Glutamatergic neuron (in vitro differentiated cells): ENCODE results near the gene PNPO. TPM values are rescaled to one million over a fixed set of nuclear protein-coding genes. Genes with fewer than 3 reads are reported as not detected.
A peak's percentile ranks its signal among the peaks of the same experiment; 100 is the strongest.

Experiments
- DNase-seq: peaks from one replicate; pipeline ENCODE4 v3.0.0; 2022
- H3K27ac Mint-ChIP-seq: one replicate; pipeline ENCODE4 v1.8.0; 2020; ENCODE audit warnings: mild to moderate bottlenecking, mixed read lengths, inconsistent platforms; ENCODE audit not compliant: unreplicated experiment
- H3K27me3 Mint-ChIP-seq: one replicate; pipeline ENCODE4 v1.8.0; 2020; ENCODE audit warnings: mild to moderate bottlenecking, moderate library complexity, mixed read lengths, inconsistent platforms; ENCODE audit not compliant: unreplicated experiment
- H3K36me3 Mint-ChIP-seq: one replicate; pipeline ENCODE4 v1.8.0; 2020; ENCODE audit warnings: mild to moderate bottlenecking, mixed read lengths, inconsistent platforms; ENCODE audit not compliant: unreplicated experiment
- H3K4me1 Mint-ChIP-seq: one replicate; pipeline ENCODE4 v1.8.0; 2020; ENCODE audit warnings: mild to moderate bottlenecking, low read depth, mixed read lengths, inconsistent platforms; ENCODE audit not compliant: unreplicated experiment
- H3K4me3 Mint-ChIP-seq: one replicate; pipeline ENCODE4 v1.8.0; 2020; ENCODE audit warnings: mild to moderate bottlenecking, mixed read lengths, inconsistent platforms; ENCODE audit not compliant: unreplicated experiment
- H3K9me3 Mint-ChIP-seq: one replicate; pipeline ENCODE4 v1.8.0; 2020; ENCODE audit warnings: mild to moderate bottlenecking, moderate library complexity, mixed read lengths, inconsistent platforms; ENCODE audit not compliant: unreplicated experiment
- total RNA-seq: library from RNA; stranded (reverse); fragmentation: NEBNext Ultra II Directional; extraction: Animal tissue kit (Norgen Biotek cat#: 25700); gene quantifications from one replicate; pipeline ENCODE4 v1.2.1, GENCODE V29; 2021; ENCODE audit not compliant: unreplicated experiment
- TF ChIP-seq, protein P1 (sequence below): fragments of 200-600 bp; sonication (generic); IDR thresholded peaks from one replicate; pipeline ENCODE4 v1.5.0; 2021; ENCODE audit not compliant: partially characterized antibody, unreplicated experiment

PNPO gene
- total RNA-seq, 1 donor from 2014 or later: 6.0 TPM

DNA sequence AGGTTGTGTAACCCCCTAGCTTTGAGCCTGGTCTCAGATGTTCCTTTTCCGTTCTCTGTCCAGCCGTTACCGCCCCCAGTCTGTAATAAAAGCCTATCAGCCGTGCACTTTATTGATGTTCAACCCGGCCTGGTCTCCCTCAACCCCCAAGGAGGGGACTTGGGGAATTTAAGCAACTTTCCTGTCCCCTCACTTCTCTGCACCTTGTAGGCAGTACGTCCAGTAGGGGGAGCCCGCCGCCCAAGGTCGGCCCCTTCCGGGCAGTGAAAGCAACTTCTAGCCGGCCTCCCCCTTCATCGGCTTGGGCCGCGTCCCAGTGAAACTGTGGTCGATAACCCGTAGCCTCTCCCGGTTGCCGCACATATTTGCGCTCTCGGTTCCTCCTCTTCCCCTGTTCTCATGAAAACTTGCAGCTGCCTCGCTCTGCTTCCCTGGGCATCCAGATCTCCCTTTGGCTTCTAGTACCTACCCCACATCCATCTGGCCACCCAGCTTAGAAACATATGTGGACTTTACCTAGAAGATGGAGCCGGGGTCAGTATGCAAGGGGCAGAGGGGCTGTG, 7.9 kb downstream of the PNPO start:
- TF ChIP-seq, protein P1, sequence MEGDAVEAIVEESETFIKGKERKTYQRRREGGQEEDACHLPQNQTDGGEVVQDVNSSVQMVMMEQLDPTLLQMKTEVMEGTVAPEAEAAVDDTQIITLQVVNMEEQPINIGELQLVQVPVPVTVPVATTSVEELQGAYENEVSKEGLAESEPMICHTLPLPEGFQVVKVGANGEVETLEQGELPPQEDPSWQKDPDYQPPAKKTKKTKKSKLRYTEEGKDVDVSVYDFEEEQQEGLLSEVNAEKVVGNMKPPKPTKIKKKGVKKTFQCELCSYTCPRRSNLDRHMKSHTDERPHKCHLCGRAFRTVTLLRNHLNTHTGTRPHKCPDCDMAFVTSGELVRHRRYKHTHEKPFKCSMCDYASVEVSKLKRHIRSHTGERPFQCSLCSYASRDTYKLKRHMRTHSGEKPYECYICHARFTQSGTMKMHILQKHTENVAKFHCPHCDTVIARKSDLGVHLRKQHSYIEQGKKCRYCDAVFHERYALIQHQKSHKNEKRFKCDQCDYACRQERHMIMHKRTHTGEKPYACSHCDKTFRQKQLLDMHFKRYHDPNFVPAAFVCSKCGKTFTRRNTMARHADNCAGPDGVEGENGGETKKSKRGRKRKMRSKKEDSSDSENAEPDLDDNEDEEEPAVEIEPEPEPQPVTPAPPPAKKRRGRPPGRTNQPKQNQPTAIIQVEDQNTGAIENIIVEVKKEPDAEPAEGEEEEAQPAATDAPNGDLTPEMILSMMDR: peak; percentile 86
- H3K4me1 Mint-ChIP-seq: peaks cover 5% of the 10 kb centered on the region
- H3K9me3 Mint-ChIP-seq: no peaks in the 10 kb centered on the region
- H3K27me3 Mint-ChIP-seq: peaks cover 1% of the 10 kb centered on the region
- H3K36me3 Mint-ChIP-seq: no peaks in the 10 kb centered on the region
- peak; percentile 96 for DNase-seq
- peak overlapping the region; percentile 60 for H3K4me3 Mint-ChIP-seq
- peak overlapping the region; percentile 65 for H3K27ac Mint-ChIP-seq

DNA sequence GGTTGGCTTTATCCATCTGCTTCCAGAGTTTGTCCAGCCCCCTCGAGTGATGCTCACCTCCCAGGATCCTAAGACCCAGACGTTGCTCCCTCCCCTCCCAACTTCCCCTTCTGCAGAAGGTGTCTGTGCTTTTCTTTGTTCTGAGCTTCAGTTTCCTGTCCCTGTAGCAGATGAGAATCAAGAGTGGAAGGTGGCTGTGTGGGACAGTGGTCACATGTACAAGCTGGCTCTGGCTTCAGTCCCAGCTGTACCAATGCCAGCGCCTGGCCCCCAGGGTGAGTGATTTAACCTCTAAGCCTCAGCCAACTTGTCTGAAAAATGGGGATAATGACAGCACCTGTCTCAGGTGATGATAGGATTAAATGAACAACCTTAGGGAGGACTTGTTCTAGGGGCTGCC, 8.6 kb downstream of the PNPO start:
- H3K36me3 Mint-ChIP-seq: no peaks in the 10 kb centered on the region
- no peaks in the 10 kb centered on the region for H3K9me3 Mint-ChIP-seq
- peaks cover 5% of the 10 kb centered on the region for H3K4me1 Mint-ChIP-seq
- TF ChIP-seq, protein P1: no peak
- H3K27me3 Mint-ChIP-seq: peaks cover 1% of the 10 kb centered on the region
- DNase-seq: no peak
- no peak overlapping the region for H3K27ac Mint-ChIP-seq
- H3K4me3 Mint-ChIP-seq: no peak overlapping the region

DNA sequence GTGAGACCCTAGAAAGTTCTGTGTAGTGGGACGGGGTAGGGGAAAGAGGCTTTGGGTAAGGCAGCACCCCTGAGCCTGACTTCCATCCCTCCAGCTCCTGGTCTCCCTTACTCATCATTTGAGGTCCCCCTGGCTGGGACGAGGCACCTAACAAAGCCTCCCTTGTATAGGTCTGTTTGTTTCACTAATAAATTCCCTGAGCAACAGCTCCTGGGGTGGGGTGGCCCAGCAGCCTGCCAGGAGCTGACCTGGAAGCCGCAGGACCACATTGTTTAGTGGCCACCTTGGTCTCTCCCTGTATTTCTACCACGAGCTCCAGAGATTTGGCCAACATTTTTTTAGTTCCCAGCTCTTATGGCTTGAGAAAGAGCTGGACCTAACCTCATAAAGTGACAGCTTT, 9.1 kb downstream of the PNPO start:
- H3K9me3 Mint-ChIP-seq: no peaks in the 10 kb centered on the region
- H3K4me1 Mint-ChIP-seq: peaks cover 5% of the 10 kb centered on the region
- no peaks in the 10 kb centered on the region for H3K36me3 Mint-ChIP-seq
- no peak overlapping the region for H3K27ac Mint-ChIP-seq
- no peak for DNase-seq
- no peak overlapping the region for H3K4me3 Mint-ChIP-seq
- TF ChIP-seq, protein P1: no peak
- H3K27me3 Mint-ChIP-seq: peaks cover 1% of the 10 kb centered on the region

DNA sequence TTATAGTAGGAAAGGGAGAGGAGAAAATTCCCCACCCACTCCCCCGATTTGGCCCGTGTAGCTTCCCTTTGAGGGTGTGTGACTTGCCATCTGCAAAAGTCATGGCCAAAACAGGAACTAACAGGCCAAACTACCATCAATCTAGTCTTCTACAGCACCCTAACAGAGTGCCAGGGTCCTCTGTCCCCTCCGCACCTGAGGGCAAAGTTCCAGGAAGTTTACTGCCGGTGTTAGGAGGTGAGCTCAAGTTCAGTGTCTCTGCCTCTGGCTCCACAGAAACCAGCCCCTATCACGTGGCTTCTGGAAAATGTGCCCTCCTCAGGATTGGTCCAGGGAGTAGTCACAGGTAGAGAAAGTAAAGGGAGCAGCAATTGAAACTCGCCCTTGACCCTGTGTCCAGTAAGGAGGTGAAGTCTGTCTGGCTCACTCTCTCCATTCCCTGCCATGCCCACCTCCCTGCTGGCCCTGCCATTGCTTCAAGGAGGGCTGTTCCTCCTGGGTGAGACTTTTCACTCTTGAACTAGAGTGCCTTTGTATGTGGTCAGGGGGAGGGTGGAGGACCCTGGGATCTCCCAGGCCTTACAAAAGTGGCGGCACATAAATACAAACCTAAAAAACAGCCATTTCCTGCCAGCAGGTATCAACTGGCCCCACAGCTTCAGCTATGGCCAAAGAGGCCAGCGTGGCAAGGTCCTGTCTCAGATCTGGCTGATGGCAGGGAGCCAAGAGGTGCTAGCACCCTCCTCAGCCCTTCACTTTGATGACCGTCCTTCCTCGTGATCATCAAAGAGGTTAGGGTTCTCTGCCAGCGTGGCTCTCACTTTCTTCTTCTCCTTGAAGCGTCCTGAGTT, 11.0 kb downstream of the PNPO start:
- Mint-ChIP-seq H3K4me1 (peaks cover 8% of the 10 kb centered on the region), H3K27ac (no peak overlapping the region), H3K4me3 (no peak overlapping the region), H3K9me3 (no peaks in the 10 kb centered on the region), H3K36me3 (no peaks in the 10 kb centered on the region), H3K27me3 (peaks cover 1% of the 10 kb centered on the region)
- TF ChIP-seq, protein P1: no peak
- DNase-seq: no peak

DNA sequence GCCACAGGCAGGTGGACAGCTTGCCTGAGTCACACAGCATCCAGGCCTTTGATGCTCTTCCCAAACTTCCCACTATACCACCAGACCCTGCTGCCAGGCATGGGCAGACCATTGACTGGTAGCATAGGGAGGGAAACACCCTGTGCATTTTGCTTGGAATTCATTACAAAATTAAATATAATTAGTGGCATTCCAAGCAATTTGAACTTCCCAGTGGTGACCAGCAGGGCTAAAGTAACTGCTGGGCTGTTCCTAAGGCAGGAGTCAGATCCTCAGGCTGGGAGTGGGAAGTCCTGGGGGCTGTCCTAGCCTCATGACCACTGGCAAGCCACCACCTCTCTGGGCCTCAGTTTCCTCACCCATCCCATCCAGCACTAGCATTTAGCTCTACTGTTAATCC, 12.5 kb downstream of the PNPO start:
- Mint-ChIP-seq H3K4me3 (no peak overlapping the region), H3K36me3 (no peaks in the 10 kb centered on the region), H3K27ac (no peak overlapping the region), H3K9me3 (no peaks in the 10 kb centered on the region), H3K27me3 (peaks cover 1% of the 10 kb centered on the region), H3K4me1 (peaks cover 7% of the 10 kb centered on the region)
- no peak for DNase-seq
- TF ChIP-seq, protein P1: peak; percentile 34
